Measurements from ENCODE around the gene PLXNC1.

Gene PLXNC1

DNA sequence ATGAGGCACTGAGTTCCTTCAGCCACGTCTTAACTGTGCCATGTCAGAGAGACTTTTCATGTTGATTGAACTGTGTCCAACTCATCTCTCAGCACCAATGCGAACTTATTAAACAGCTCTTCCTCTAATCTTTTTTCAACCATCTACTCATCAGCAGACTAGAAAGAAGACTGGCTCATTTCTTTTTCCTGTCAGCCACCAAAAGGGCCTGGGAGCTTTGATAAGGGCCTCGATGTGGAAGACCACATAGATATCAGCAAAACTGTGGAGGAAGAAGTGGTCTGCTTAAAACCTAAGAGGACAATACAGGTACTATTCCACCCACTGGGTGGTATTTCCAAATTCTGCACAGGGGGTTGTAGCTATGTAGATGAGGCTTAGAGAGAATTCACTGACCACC, 3.6 kb upstream of the PLXNC1 start:
- Histone ChIP-seq H3K36me3 (ENCODE audit: insufficient read depth, low read length) (no peaks in the 10 kb centered on the region), H3K4me3 (ENCODE audit: low read depth, low read length, poor library complexity, severe bottlenecking) (no peak overlapping the region), H3K4me1 (ENCODE audit: insufficient read depth, low read length, severe bottlenecking) (peaks cover 12% of the 10 kb centered on the region), H3K9me3 (ENCODE audit: low read length) (no peaks in the 10 kb centered on the region), H2AFZ (ENCODE audit: low read length) (no peak overlapping the region), H3K79me2 (ENCODE audit: insufficient read depth, low read length) (no peaks in the 10 kb centered on the region), H3K9ac (ENCODE audit: low read length) (no peak overlapping the region), H4K20me1 (ENCODE audit: insufficient read depth, low read length) (no peaks in the 10 kb centered on the region), H3K9me2 (ENCODE audit: low read depth, low read length) (no peaks in the 10 kb centered on the region), H3K27ac (ENCODE audit: low read depth, low read length, poor library complexity, severe bottlenecking) (no peak overlapping the region), H3K4me2 (ENCODE audit: low read length) (no peak overlapping the region), H3K27me3 (ENCODE audit: insufficient read depth, low read length) (peaks cover 14% of the 10 kb centered on the region), H3F3A (ENCODE audit: insufficient read depth, low read length) (no peaks in the 10 kb centered on the region)
- no peak for TF ChIP-seq EZH2 (IDR thresholded peaks at IDR 0.05; ENCODE audit: borderline replicate concordance, low read length)

DNA sequence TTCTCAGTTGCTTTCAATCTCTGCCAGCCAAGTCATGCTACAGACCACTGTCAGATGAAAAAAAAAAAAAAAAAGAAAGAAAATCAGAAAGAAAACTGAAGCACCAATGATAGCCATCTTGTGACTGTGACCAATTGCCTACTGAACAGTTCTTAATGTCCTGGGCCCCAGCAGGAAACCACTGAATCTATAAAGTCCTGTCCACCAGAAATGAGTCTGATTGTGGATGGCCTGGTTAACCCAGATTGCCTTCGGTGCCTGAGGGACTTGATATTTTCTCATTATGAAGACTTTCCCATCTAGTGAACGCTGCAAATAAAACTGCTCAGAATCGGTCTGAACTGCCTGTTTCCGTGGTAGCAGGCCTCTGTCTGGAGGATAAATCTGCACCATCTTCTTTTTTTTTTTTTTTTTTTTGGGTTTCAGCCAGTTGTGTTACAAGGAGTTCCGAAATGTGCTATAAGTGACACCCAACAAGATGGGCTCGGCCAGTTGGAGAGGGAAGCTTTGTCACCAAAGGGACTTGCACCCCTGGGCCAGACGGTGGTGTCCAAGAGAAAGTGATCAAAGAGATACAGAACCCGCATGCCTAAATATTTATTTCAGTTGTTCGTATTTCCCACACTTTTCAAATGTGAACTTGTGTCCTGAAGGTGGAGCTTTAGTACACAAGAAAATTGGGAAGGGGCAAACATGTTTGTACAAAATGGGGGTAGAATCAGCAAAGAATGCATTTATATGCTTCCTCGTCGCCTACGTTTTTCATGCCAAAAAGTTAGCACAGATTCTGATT, 3.0 kb upstream of the PLXNC1 start:
- Histone ChIP-seq H3K4me2 (ENCODE audit: low read length) (no peak overlapping the region), H3K9ac (ENCODE audit: low read length) (no peak overlapping the region), H3K27me3 (ENCODE audit: insufficient read depth, low read length) (peaks cover 16% of the 10 kb centered on the region), H3K27ac (ENCODE audit: low read depth, low read length, poor library complexity, severe bottlenecking) (no peak overlapping the region), H3K79me2 (ENCODE audit: insufficient read depth, low read length) (no peaks in the 10 kb centered on the region), H3K9me2 (ENCODE audit: low read depth, low read length) (no peaks in the 10 kb centered on the region), H4K20me1 (ENCODE audit: insufficient read depth, low read length) (no peaks in the 10 kb centered on the region), H3K4me1 (ENCODE audit: insufficient read depth, low read length, severe bottlenecking) (peaks cover 18% of the 10 kb centered on the region), H3K4me3 (ENCODE audit: low read depth, low read length, poor library complexity, severe bottlenecking) (no peak overlapping the region), H2AFZ (ENCODE audit: low read length) (no peak overlapping the region), H3K9me3 (ENCODE audit: low read length) (no peaks in the 10 kb centered on the region), H3F3A (ENCODE audit: insufficient read depth, low read length) (no peaks in the 10 kb centered on the region), H3K36me3 (ENCODE audit: insufficient read depth, low read length) (no peaks in the 10 kb centered on the region)
- no peak for TF ChIP-seq EZH2 (IDR thresholded peaks at IDR 0.05; ENCODE audit: borderline replicate concordance, low read length)
- TF ChIP-seq, protein P1, sequence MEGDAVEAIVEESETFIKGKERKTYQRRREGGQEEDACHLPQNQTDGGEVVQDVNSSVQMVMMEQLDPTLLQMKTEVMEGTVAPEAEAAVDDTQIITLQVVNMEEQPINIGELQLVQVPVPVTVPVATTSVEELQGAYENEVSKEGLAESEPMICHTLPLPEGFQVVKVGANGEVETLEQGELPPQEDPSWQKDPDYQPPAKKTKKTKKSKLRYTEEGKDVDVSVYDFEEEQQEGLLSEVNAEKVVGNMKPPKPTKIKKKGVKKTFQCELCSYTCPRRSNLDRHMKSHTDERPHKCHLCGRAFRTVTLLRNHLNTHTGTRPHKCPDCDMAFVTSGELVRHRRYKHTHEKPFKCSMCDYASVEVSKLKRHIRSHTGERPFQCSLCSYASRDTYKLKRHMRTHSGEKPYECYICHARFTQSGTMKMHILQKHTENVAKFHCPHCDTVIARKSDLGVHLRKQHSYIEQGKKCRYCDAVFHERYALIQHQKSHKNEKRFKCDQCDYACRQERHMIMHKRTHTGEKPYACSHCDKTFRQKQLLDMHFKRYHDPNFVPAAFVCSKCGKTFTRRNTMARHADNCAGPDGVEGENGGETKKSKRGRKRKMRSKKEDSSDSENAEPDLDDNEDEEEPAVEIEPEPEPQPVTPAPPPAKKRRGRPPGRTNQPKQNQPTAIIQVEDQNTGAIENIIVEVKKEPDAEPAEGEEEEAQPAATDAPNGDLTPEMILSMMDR (IDR thresholded peaks at IDR 0.05; ENCODE audit: low read length): no peak

DNA sequence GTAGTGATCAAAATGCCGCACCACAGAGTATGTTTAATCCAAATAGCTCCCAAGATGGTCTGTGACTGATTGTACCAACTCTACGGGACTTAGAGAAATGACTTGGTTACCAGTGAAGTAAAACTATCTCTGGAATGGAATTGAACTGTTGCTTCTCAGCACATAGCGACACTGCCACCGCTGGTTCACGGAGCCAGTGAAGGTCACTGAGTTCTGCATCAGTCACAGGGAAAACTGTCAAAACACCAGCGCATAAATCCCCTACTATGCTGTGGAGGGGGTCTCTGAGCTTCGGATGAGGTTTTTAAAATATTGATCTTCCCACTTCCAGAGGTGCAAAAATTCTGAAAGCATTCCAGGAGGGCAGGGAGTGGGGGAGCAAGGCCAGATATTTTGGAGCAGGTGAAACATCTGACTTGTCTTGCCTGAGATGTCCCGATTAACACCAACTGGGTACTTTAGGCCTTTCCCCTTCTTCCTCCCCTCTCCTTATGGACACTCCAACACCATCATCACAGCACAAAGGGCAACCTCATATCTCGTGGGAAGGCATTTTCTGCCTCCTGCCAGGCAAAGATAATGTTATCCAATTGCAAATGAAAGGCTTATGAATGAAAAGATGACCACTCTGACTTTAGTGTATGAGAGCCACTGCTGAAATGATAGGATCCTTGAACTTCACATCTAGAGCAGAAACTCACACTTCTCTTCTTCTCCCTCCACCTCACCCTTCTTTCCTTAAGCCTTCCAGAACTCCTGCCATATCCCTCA, 2.0 kb upstream of the PLXNC1 start:
- TF ChIP-seq EZH2 (IDR thresholded peaks at IDR 0.05; ENCODE audit: borderline replicate concordance, low read length): no peak
- TF ChIP-seq, protein P1 (IDR thresholded peaks at IDR 0.05; ENCODE audit: low read length): no peak
- H3K9me3 ChIP-seq (ENCODE audit: low read length): no peaks in the 10 kb centered on the region
- peaks cover 22% of the 10 kb centered on the region for H3K27me3 ChIP-seq (ENCODE audit: insufficient read depth, low read length)
- no peaks in the 10 kb centered on the region for H3K79me2 ChIP-seq (ENCODE audit: insufficient read depth, low read length)
- no peaks in the 10 kb centered on the region for H3K36me3 ChIP-seq (ENCODE audit: insufficient read depth, low read length)
- peaks cover 24% of the 10 kb centered on the region for H3K4me1 ChIP-seq (ENCODE audit: insufficient read depth, low read length, severe bottlenecking)
- no peak overlapping the region for H3K4me3 ChIP-seq (ENCODE audit: low read depth, low read length, poor library complexity, severe bottlenecking)
- H4K20me1 ChIP-seq (ENCODE audit: insufficient read depth, low read length): no peaks in the 10 kb centered on the region
- no peak overlapping the region for H3K27ac ChIP-seq (ENCODE audit: low read depth, low read length, poor library complexity, severe bottlenecking)
- H3K4me2 ChIP-seq (ENCODE audit: low read length): no peak overlapping the region
- no peaks in the 10 kb centered on the region for H3K9me2 ChIP-seq (ENCODE audit: low read depth, low read length)
- H2AFZ ChIP-seq (ENCODE audit: low read length): no peak overlapping the region
- H3K9ac ChIP-seq (ENCODE audit: low read length): no peak overlapping the region
- no peaks in the 10 kb centered on the region for H3F3A ChIP-seq (ENCODE audit: insufficient read depth, low read length)

Measured in OCI-LY1 (cell line).